Neutrophil (primary cell): ENCODE measurements around the gene GAREM1.

ENCODE experiments used
- H3K27ac ChIP-seq: fragments of 200-600 bp; sonication (generic); 2 replicates; pipeline ENCODE4 v1.5.1; 2016; ENCODE audit warnings: mild to moderate bottlenecking, moderate library complexity
- H3K27me3 ChIP-seq: fragments of 200-600 bp; sonication (generic); 2 replicates; pipeline ENCODE4 v1.6.0; 2016; ENCODE audit warnings: mild to moderate bottlenecking
- H3K36me3 ChIP-seq: fragments of 200-600 bp; sonication (generic); 2 replicates; pipeline ENCODE4 v1.5.1; 2017
- H3K4me1 ChIP-seq, 2 experiments: fragments of 200-600 bp in 1 of 2; sonication (generic) in 1 of 2; 1 replicate in 1 of 2; 2 replicates in 1 of 2; pipeline versions ENCODE4 v1.5.1 to v1.6.1; 2013 to 2016; ENCODE audit warnings: low read depth in 1 of 2, low read length in 1 of 2, mild to moderate bottlenecking in 1 of 2, moderate library complexity in 1 of 2; ENCODE audit not compliant: control insufficient read depth in 1 of 2, insufficient read depth in 1 of 2
- H3K4me3 ChIP-seq, 2 experiments: fragments of 200-600 bp in 1 of 2; sonication (generic) in 1 of 2; 1 replicate in 1 of 2; 2 replicates in 1 of 2; pipeline ENCODE4 v1.5.1; 2013 to 2016; ENCODE audit warnings: low read depth in 1 of 2, low read length in 1 of 2, mild to moderate bottlenecking in 1 of 2, moderate library complexity in 1 of 2
- H3K9me3 ChIP-seq: fragments of 200-600 bp; sonication (generic); 2 replicates; pipeline ENCODE4 v1.5.1; 2016
- TF ChIP-seq, protein P1 (sequence below): fragments of 200-600 bp; sonication (generic); IDR thresholded peaks from 2 replicates; pipeline ENCODE4 v1.5.1; 2016; ENCODE audit warnings: antibody characterized with exemption

Gene GAREM1

GRCh38 chr18:32401621-32402020 lies 69.1 kb downstream of the GAREM1 start:
- TF ChIP-seq, protein P1, sequence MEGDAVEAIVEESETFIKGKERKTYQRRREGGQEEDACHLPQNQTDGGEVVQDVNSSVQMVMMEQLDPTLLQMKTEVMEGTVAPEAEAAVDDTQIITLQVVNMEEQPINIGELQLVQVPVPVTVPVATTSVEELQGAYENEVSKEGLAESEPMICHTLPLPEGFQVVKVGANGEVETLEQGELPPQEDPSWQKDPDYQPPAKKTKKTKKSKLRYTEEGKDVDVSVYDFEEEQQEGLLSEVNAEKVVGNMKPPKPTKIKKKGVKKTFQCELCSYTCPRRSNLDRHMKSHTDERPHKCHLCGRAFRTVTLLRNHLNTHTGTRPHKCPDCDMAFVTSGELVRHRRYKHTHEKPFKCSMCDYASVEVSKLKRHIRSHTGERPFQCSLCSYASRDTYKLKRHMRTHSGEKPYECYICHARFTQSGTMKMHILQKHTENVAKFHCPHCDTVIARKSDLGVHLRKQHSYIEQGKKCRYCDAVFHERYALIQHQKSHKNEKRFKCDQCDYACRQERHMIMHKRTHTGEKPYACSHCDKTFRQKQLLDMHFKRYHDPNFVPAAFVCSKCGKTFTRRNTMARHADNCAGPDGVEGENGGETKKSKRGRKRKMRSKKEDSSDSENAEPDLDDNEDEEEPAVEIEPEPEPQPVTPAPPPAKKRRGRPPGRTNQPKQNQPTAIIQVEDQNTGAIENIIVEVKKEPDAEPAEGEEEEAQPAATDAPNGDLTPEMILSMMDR, result no peak
- H3K36me3 ChIP-seq, result no peaks in the 10 kb centered on the region
- H3K27me3 ChIP-seq, result no peaks in the 10 kb centered on the region

DNA sequence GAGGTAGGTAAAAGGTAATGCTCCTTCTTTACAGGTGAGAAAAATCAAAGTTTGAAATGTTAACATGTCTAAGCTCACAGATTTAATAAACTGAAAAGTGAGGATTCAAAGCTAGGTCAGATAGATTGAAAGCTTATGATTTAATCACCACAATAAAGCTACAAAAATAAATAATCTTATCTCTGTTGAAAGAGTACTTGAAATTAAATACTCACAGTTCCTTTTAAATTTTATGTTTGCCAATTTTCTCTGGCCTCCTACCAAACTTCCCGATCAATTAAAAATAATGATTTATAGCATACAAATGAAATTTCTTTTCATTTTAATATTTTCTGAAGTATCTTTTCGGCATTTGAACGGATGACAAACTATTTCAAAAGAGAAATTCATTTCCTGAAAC lies 77.3 kb downstream of the GAREM1 start:
- Histone ChIP-seq H3K4me3 (no peak overlapping the region), H3K36me3 (no peaks in the 10 kb centered on the region), H3K27ac (no peak overlapping the region), H3K4me1 (no peaks in the 10 kb centered on the region), H3K27me3 (no peaks in the 10 kb centered on the region), H3K9me3 (no peaks in the 10 kb centered on the region)
- TF ChIP-seq, protein P1, result no peak

More at GRCh38 chr18:32401621-32402020, 69.1 kb downstream of the GAREM1 start:
- H3K4me1 ChIP-seq, result no peaks in the 10 kb centered on the region
- no peak overlapping the region for H3K27ac ChIP-seq
- H3K4me3 ChIP-seq, result no peak overlapping the region
- no peaks in the 10 kb centered on the region for H3K9me3 ChIP-seq

DNA sequence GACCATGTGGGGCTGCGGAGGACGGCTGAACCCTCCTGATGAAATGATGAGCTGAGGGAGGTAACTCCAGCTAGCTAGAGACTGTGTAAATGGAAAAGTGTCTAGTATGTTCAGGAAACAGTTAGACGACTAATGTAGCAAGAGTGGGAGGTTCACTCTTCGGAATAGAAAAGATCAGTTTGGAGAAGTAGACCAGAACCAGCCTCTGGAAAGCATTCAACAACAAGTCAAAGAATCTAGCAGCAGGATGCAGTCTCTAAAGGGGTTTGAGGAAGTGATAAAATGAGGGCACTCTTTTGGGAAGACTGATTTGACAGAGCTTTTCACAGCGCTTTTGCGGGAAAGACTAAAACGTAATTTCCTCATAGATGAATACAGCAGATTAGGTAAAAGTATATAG lies 79.6 kb downstream of the GAREM1 start:
- TF ChIP-seq, protein P1, result no peak

DNA sequence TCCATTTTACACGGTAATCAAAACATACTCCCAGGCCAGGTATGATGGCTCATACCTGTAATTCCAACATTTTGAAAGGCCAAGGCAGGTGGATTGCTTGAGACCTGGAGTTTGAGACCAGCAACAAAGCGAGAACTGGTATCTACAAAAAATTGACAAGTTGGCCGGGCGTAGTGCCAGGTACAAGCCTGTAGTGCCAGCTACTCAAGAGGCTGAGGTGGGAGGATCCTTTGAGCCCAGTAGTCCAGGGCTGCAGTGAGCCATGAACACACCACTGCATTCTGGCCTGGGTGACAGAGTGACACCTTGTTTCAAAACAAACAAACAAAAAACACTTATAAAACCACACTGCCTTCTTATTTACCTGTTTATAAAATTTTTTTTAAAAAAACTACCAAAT lies 80.8 kb downstream of the GAREM1 start:
- no peaks in the 10 kb centered on the region for H3K27me3 ChIP-seq
- TF ChIP-seq, protein P1, result no peak
- H3K4me1 ChIP-seq, result no peaks in the 10 kb centered on the region

More for the DNA sequence above, 79.6 kb downstream of the GAREM1 start:
- Histone ChIP-seq H3K4me1 (no peaks in the 10 kb centered on the region), H3K9me3 (no peaks in the 10 kb centered on the region), H3K27ac (no peak overlapping the region), H3K27me3 (no peaks in the 10 kb centered on the region), H3K4me3 (no peak overlapping the region), H3K36me3 (no peaks in the 10 kb centered on the region)

DNA sequence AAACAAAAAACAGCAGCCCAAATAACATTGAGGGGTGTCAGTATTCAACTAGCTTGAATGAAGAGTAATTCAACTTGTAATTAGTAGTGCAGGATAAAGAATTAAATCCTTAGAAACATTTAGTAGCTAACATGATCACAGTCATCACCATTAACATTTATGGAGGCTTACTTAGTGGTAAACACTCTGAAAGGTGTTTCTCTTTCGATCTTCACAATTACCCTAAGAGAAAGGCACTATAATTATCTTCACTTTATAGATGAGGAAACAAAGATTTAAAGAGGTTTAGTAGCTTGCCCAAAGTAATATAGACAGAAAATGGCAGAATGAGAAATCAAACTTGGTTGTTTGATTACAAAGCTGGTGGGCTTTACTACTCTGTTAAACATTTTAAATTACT lies 81.5 kb downstream of the GAREM1 start:
- TF ChIP-seq, protein P1, result no peak
- H3K27me3 ChIP-seq, result no peaks in the 10 kb centered on the region
- H3K36me3 ChIP-seq, result no peaks in the 10 kb centered on the region
- no peaks in the 10 kb centered on the region for H3K9me3 ChIP-seq
- H3K4me1 ChIP-seq, result no peaks in the 10 kb centered on the region
- H3K4me3 ChIP-seq, result no peak overlapping the region
- H3K27ac ChIP-seq, result no peak overlapping the region

More for the DNA sequence above, 80.8 kb downstream of the GAREM1 start:
- Histone ChIP-seq H3K36me3 (no peaks in the 10 kb centered on the region), H3K4me3 (no peak overlapping the region), H3K27ac (no peak overlapping the region), H3K9me3 (no peaks in the 10 kb centered on the region)

DNA sequence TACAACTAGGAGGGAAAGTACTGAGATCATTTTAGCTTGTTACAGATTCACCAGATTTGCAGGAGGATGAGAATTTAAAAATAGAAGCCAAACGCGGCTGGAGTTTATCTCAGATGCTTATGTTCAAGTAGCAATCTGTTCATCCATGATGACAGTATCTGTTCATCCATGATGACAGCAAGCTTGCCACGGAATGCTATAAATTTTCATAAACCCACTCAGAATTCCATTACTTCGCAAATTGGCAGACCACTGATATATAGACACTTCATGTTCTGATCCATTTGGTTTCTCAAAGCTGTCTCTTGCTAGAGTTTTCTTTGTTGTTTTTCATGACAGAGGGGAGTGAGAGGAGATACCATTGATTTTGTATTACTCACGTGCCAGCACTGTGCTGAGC lies 84.2 kb downstream of the GAREM1 start:
- no peaks in the 10 kb centered on the region for H3K27me3 ChIP-seq
- no peaks in the 10 kb centered on the region for H3K4me1 ChIP-seq

More for the DNA sequence above, 84.2 kb downstream of the GAREM1 start:
- H3K27ac ChIP-seq, result no peak overlapping the region
- TF ChIP-seq, protein P1, result no peak
- no peak overlapping the region for H3K4me3 ChIP-seq
- H3K9me3 ChIP-seq, result no peaks in the 10 kb centered on the region
- no peaks in the 10 kb centered on the region for H3K36me3 ChIP-seq
